ENCODE results near the gene ZCCHC8.
A peak's percentile ranks its signal among the peaks of the same experiment; 100 is the strongest.
"Not testable (repeated sequence)": the region's sequence is repeated elsewhere in the genome, so short reads cannot be mapped to it uniquely, and the experiment has no call there.

Gene ZCCHC8

GRCh38 chr12:122471324-122472226, 29.2 kb downstream of the ZCCHC8 start:
- DNase-seq (ENCODE audit: low spot score), result peak; percentile 84

- not testable (repeated sequence) for DNase-seq (ENCODE audit: low spot score)
These were observed 30.2 kb downstream of the ZCCHC8 start for GRCh38 chr12:122470576-122470975.

GRCh38 chr12:122469856-122470255, 30.9 kb downstream of the ZCCHC8 start:
- not testable (repeated sequence) for DNase-seq (ENCODE audit: low spot score)

GRCh38 chr12:122467983-122468382, 32.7 kb downstream of the ZCCHC8 start:
- DNase-seq (ENCODE audit: low spot score), result no peak

- DNase-seq (ENCODE audit: low spot score), result not testable (repeated sequence)
These were observed 36.3 kb downstream of the ZCCHC8 start for GRCh38 chr12:122464317-122465042.

- DNase-seq (ENCODE audit: low spot score), result no peak
These were observed 40.1 kb downstream of the ZCCHC8 start for GRCh38 chr12:122460641-122461040.

GRCh38 chr12:122460061-122460460, 40.7 kb downstream of the ZCCHC8 start:
- DNase-seq (ENCODE audit: low spot score), result no peak

- no peak for DNase-seq (ENCODE audit: low spot score)
These were observed 41.5 kb downstream of the ZCCHC8 start for GRCh38 chr12:122459211-122459610.

- DNase-seq (ENCODE audit: low spot score), result no peak
These were observed 42.4 kb downstream of the ZCCHC8 start for GRCh38 chr12:122458105-122459035.

GRCh38 chr12:122457627-122458026, 43.1 kb downstream of the ZCCHC8 start:
- no peak for DNase-seq (ENCODE audit: low spot score)

GRCh38 chr12:122454739-122455138, 46.0 kb downstream of the ZCCHC8 start:
- no peak for DNase-seq (ENCODE audit: low spot score)

GRCh38 chr12:122454250-122454721, 46.4 kb downstream of the ZCCHC8 start:
- DNase-seq (ENCODE audit: low spot score), result no peak

GRCh38 chr12:122452701-122453285, 47.9 kb downstream of the ZCCHC8 start:
- DNase-seq (ENCODE audit: low spot score), result no peak

- no peak for DNase-seq (ENCODE audit: low spot score)
These were observed 51.4 kb downstream of the ZCCHC8 start for GRCh38 chr12:122449317-122449716.

GRCh38 chr12:122447825-122448224, 52.9 kb downstream of the ZCCHC8 start:
- DNase-seq (ENCODE audit: low spot score), result not testable (repeated sequence)

- not testable (repeated sequence) for DNase-seq (ENCODE audit: low spot score)
These were observed 54.3 kb downstream of the ZCCHC8 start for GRCh38 chr12:122446390-122446789.

GRCh38 chr12:122444071-122444470, 56.7 kb downstream of the ZCCHC8 start:
- DNase-seq (ENCODE audit: low spot score), result not testable (repeated sequence)

- DNase-seq (ENCODE audit: low spot score), result not testable (repeated sequence)
These were observed 61.9 kb downstream of the ZCCHC8 start for GRCh38 chr12:122438822-122439221.

- DNase-seq (ENCODE audit: low spot score), result no peak
These were observed 63.0 kb downstream of the ZCCHC8 start for GRCh38 chr12:122437656-122438121.

GRCh38 chr12:122435186-122435585, 65.5 kb downstream of the ZCCHC8 start:
- no peak for DNase-seq (ENCODE audit: low spot score)

GRCh38 chr12:122429043-122429442, 71.7 kb downstream of the ZCCHC8 start:
- not testable (repeated sequence) for DNase-seq (ENCODE audit: low spot score)

Data from hematopoietic multipotent progenitor cell treated with erythropoietin and hydrocortisone succinate and interleukin-3 and kit ligand, for 17 days (in vitro differentiated cells).